PC-3 (cell line): ENCODE data around the gene TRIM42. TPM values are rescaled to one million over a fixed set of nuclear protein-coding genes. Genes with fewer than 3 reads are reported as not detected.

Experiments used
- ATAC-seq: fragments of 200-7000 bp; cut with Tn5 transposase; 2 replicates; pipeline ENCODE4 v1.9.1; 2020; ENCODE audit warnings: mild to moderate bottlenecking, moderate library complexity
- BruUV-seq: library from RNA; stranded (reverse); fragments of 400-500 nt; replicated peaks from 2 replicates; lab custom pipeline; 2021; lab: Mats Ljungman, UMichigan
- CTCF ChIA-PET: fragments of 300-600 bp; sonication (Branson Sonifier 250); formaldehyde crosslinking; loops from one replicate; lab custom pipeline; 2022; ENCODE audit warnings: antibody characterized with exemption; lab: Charles Lee
- POLR2A ChIA-PET: fragments of 300-600 bp; sonication (Branson Sonifier 250); formaldehyde crosslinking; loops from one replicate; lab custom pipeline; 2022; ENCODE audit warnings: antibody characterized with exemption; ENCODE audit not compliant: unreplicated experiment; lab: Charles Lee
- DNase-seq: peaks from one replicate; pipeline ENCODE4 v3.0.0-alpha.2; 2015
- H2AFZ ChIP-seq: fragments of 300-600 bp; sonication (generic); 2 replicates; pipeline ENCODE4 v1.6.0; 2016; ENCODE audit warnings: antibody characterized with exemption, low read length
- H3F3A ChIP-seq: fragments of 300-600 bp; sonication (generic); one replicate; pipeline ENCODE4 v1.6.0; 2017; ENCODE audit warnings: antibody characterized with exemption, low read length, control low read depth, mild to moderate bottlenecking; ENCODE audit not compliant: unreplicated experiment
- H3K27ac ChIP-seq: fragments of 300-600 bp; sonication (generic); 2 replicates; pipeline ENCODE4 v1.5.1; 2016; ENCODE audit warnings: mild to moderate bottlenecking, low read length
- H3K27me3 ChIP-seq: fragments of 300-600 bp; sonication (generic); 2 replicates; pipeline ENCODE4 v1.6.1; 2016; ENCODE audit warnings: low read length, mixed read lengths
- H3K36me3 ChIP-seq: fragments of 300-600 bp; sonication (generic); 2 replicates; pipeline ENCODE4 v1.6.1; 2016; ENCODE audit warnings: low read depth, mixed run types, low read length, mixed read lengths
- H3K4me1 ChIP-seq: fragments of 300-600 bp; sonication (generic); 2 replicates; pipeline ENCODE4 v1.5.1; 2016; ENCODE audit warnings: low read length; ENCODE audit not compliant: insufficient read depth
- H3K4me2 ChIP-seq: fragments of 300-600 bp; sonication (generic); 2 replicates; pipeline ENCODE4 v1.6.0; 2016; ENCODE audit warnings: low read length
- H3K4me3 ChIP-seq: fragments of 300-600 bp; sonication (generic); 2 replicates; pipeline ENCODE4 v1.5.1; 2016; ENCODE audit warnings: mild to moderate bottlenecking, low read length, mixed read lengths
- H3K79me2 ChIP-seq: fragments of 300-600 bp; sonication (generic); 2 replicates; pipeline ENCODE4 v1.6.1; 2017; ENCODE audit warnings: low read length, mixed read lengths
- H3K9ac ChIP-seq: fragments of 300-600 bp; sonication (generic); 2 replicates; pipeline ENCODE4 v1.6.0; 2016; ENCODE audit warnings: mild to moderate bottlenecking, low read length
- H3K9me2 ChIP-seq: fragments of 300-600 bp; sonication (generic); replicated peaks from 2 replicates; pipeline ENCODE4 v1.6.1; 2016; ENCODE audit warnings: mixed run types, low read length, mixed read lengths
- H3K9me3 ChIP-seq: fragments of 300-600 bp; sonication (generic); 2 replicates; pipeline ENCODE4 v1.6.1; 2016; ENCODE audit warnings: low read length, mixed read lengths
- H4K20me1 ChIP-seq: fragments of 300-600 bp; sonication (generic); 2 replicates; pipeline ENCODE4 v1.6.1; 2016; ENCODE audit warnings: low read length, mixed read lengths
- EZH2 ChIP-seq: fragments of 300-600 bp; sonication (generic); IDR thresholded peaks from one replicate; pipeline ENCODE4 v1.6.1; 2017; ENCODE audit warnings: antibody characterized with exemption, mild to moderate bottlenecking, low read length; ENCODE audit not compliant: unreplicated experiment
- EZH2phosphoT487 ChIP-seq: fragments of 300-600 bp; sonication (generic); IDR thresholded peaks from 2 replicates; pipeline ENCODE4 v1.6.1; 2018; ENCODE audit warnings: mild to moderate bottlenecking, antibody characterized with exemption, low read length, borderline replicate concordance
- intact Hi-C: fragments of 100-400 bp; cut with micrococcal nuclease; formaldehyde crosslinking; loops from 2 replicates; pipeline ENCODE4 v1.9.0; 2023
- total RNA-seq: library from RNA; depleted of rRNA; stranded (reverse); fragments of >200 nt; gene quantifications from 2 replicates; pipeline ENCODE4 v1.2.3, GENCODE V29; 2014
- TF ChIP-seq, protein P1 (sequence below): fragments of 300-600 bp; sonication (generic); conservative IDR thresholded peaks from 2 replicates; pipeline ENCODE4 v1.5.1; 2017; ENCODE audit warnings: antibody characterized with exemption, low read depth, mild to moderate bottlenecking, low read length

The TRIM42 gene
- total RNA-seq, 1 experiment from 2014 or later: not detected

DNA sequence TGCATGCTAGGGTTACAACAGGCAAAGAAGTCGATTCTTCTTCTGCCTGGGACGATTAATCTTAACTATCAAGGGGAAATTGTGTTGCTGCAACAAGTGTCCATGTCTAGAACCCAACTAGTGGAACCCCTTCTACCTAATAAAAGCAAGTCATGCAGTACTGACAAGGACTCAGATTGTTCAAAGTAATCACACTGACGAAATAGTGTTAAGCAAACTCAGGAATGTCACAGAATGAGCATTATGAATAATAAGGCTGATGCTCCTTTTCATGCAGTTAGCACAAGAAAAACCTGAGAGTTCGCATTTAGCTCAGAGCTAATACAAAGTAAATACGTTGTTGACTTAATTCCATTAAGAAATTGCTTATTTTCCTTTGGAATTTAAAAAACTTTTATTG is 47.5 kb upstream of the TRIM42 start:
- DNase-seq (peak; percentile 20), ATAC-seq (no peak)
- Histone ChIP-seq H3K9me3 (no peaks in the 10 kb centered on the region), H3K27me3 (no peaks in the 10 kb centered on the region), H3K4me2 (peak overlapping the region; percentile 61), H3K4me3 (0 out of 2 replicates have a peak overlapping the region, but pooled peaks have one; percentile 12), H3F3A (no peaks in the 10 kb centered on the region), H3K4me1 (peaks cover 35% of the 10 kb centered on the region), H3K79me2 (no peaks in the 10 kb centered on the region), H4K20me1 (no peaks in the 10 kb centered on the region), H3K27ac (no peak overlapping the region), H3K9me2 (no peaks in the 10 kb centered on the region), H3K9ac (no peak overlapping the region), H3K36me3 (no peaks in the 10 kb centered on the region), H2AFZ (no peak overlapping the region)
- intact Hi-C loops: no loop called here
- BruUV-seq: no TSS peak
- ChIA-PET POLR2A (no interaction called here), CTCF (no interaction called here)
- TF ChIP-seq, protein P1, sequence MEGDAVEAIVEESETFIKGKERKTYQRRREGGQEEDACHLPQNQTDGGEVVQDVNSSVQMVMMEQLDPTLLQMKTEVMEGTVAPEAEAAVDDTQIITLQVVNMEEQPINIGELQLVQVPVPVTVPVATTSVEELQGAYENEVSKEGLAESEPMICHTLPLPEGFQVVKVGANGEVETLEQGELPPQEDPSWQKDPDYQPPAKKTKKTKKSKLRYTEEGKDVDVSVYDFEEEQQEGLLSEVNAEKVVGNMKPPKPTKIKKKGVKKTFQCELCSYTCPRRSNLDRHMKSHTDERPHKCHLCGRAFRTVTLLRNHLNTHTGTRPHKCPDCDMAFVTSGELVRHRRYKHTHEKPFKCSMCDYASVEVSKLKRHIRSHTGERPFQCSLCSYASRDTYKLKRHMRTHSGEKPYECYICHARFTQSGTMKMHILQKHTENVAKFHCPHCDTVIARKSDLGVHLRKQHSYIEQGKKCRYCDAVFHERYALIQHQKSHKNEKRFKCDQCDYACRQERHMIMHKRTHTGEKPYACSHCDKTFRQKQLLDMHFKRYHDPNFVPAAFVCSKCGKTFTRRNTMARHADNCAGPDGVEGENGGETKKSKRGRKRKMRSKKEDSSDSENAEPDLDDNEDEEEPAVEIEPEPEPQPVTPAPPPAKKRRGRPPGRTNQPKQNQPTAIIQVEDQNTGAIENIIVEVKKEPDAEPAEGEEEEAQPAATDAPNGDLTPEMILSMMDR: no peak
- TF ChIP-seq EZH2phosphoT487: no peak
- TF ChIP-seq EZH2: no peak

DNA sequence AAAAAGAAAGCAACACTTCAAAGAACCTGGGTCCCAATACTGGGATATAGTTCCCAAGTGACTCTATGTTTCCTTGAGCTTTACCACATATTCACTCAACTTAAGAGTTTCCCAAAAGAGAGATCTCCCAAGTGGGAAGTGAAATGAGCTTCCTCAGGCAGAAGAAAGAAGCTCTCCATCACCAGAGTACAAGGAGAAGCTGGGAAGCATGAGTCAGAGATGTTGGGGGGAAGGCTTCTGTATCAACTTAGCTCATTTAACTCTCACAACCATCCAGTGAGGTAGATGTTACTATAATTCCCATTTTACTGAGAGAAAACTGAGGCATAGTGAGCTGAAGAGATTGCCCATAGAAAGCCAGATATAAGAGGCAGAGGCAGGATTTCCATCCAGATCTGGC is 47.0 kb upstream of the TRIM42 start:
- H3K9ac ChIP-seq: no peak overlapping the region
- intact Hi-C loops: no loop called here
- ATAC-seq (no peak), DNase-seq (no peak)
- H3K9me2 ChIP-seq: no peaks in the 10 kb centered on the region
- no peaks in the 10 kb centered on the region for H3K9me3 ChIP-seq
- H3F3A ChIP-seq: no peaks in the 10 kb centered on the region
- TF ChIP-seq EZH2phosphoT487 (no peak), EZH2 (no peak)
- TF ChIP-seq, protein P1: no peak
- BruUV-seq: no TSS peak
- no peaks in the 10 kb centered on the region for H3K36me3 ChIP-seq
- H4K20me1 ChIP-seq: no peaks in the 10 kb centered on the region
- CTCF ChIA-PET: no interaction called here
- POLR2A ChIA-PET: no interaction called here
- H2AFZ ChIP-seq: no peak overlapping the region
- H3K4me1 ChIP-seq: peaks cover 35% of the 10 kb centered on the region
- no peaks in the 10 kb centered on the region for H3K27me3 ChIP-seq
- H3K4me3 ChIP-seq: no peak overlapping the region
- H3K79me2 ChIP-seq: no peaks in the 10 kb centered on the region
- H3K27ac ChIP-seq: no peak overlapping the region
- no peak overlapping the region for H3K4me2 ChIP-seq

DNA sequence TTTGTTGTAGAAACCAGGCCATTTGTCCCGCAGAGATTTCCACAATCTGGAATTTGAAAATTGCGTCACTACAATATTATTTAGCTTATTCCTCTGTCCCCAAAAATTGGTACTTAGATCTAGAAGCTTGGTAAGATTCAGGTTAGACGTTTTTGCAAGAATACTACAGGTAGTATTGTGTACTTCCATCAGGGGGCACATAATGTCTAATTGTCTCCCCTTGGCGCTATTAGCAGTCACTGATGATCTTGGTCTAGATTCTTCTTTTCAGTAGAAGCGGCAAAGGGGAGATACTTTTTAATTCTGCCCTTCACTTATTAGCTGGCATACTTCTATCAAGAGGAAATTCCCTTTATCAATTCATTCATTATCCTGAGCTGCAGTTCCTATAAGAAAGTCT is 42.6 kb upstream of the TRIM42 start:
- peaks cover 22% of the 10 kb centered on the region for H3K4me1 ChIP-seq
- H3K9me2 ChIP-seq: no peaks in the 10 kb centered on the region
- POLR2A ChIA-PET: no interaction called here
- H3K4me3 ChIP-seq: no peak overlapping the region
- TF ChIP-seq, protein P1: no peak
- CTCF ChIA-PET: no interaction called here
- BruUV-seq: no TSS peak
- no peak overlapping the region for H3K27ac ChIP-seq
- intact Hi-C loops: no loop called here
- no peak overlapping the region for H3K9ac ChIP-seq
- H3K4me2 ChIP-seq: no peak overlapping the region
- no peaks in the 10 kb centered on the region for H3K9me3 ChIP-seq
- H2AFZ ChIP-seq: no peak overlapping the region
- H3K36me3 ChIP-seq: no peaks in the 10 kb centered on the region
- H3K27me3 ChIP-seq: no peaks in the 10 kb centered on the region
- no peaks in the 10 kb centered on the region for H4K20me1 ChIP-seq
- no peak for DNase-seq
- H3K79me2 ChIP-seq: no peaks in the 10 kb centered on the region
- no peaks in the 10 kb centered on the region for H3F3A ChIP-seq
- ATAC-seq: no peak
